GM19324 (cell line): ENCODE results near the gene GDF2.

Experiments
- ATAC-seq: cut with Tn5 transposase; IDR thresholded peaks from one replicate; pipeline ENCODE4 v1.9.1; 2021; ENCODE audit warnings: mild to moderate bottlenecking, moderate library complexity; ENCODE audit not compliant: unreplicated experiment, low FRiP score

GDF2 gene

DNA sequence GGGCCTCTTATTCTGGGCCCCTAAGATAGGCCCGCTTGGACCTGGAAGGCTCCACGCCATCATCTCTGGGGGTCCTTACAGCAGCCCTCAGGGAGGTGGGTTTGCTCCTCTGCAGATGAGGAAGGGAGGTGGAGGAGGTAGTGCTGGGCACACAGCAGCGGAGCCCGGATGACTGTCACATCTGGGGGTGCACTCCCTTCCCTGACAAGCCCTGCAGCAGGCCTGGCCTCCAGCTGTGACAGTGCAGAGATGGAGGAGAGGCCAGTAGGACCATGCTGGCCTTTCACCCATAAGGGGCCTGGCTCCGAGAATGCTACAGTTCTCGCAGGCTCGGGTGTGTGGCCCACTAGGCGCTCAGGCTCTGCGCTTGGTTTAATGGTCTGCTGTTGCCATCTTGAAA, 9.2 kb downstream of the GDF2 start:
- no peak for ATAC-seq

DNA sequence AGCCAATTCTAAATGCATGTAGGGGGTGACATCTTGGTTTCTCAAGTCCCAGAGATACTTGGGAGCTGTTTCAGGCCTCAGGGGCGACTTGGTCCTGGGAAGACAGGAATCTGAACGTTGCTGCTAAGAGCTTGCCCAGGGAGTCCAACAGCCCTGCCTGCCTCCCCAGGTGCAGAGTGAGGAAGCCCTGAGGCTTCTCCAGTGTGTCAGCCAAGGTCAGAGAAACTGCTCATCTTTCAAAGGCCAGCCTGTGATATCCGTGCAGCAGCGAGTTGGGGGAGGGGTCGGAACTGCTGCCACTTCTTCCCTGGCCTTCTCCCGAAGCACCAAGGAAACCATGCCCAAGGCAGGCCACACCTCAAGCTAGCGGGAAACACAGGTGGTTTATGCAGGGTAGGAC, 9.7 kb downstream of the GDF2 start:
- ATAC-seq = no peak

DNA sequence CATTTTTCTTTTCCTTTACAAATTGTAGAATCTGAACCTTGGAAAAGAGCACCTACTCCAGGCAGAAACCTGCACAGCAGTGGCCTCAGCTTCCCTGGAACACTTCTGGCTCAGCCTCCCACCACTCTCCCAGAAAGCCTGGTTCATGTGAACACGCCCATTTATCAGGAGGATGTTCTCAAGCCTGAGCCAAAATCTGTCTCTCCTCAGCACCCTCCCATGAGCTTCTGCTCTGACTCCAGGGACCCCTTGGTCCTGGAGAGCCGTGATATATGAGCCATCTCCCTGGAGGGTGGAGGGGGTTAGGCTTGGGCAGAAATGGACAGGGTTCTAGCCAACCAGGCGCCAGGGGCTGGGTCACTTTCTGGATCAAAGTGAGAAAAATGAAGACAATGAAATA, 10.1 kb downstream of the GDF2 start:
- ATAC-seq = no peak

DNA sequence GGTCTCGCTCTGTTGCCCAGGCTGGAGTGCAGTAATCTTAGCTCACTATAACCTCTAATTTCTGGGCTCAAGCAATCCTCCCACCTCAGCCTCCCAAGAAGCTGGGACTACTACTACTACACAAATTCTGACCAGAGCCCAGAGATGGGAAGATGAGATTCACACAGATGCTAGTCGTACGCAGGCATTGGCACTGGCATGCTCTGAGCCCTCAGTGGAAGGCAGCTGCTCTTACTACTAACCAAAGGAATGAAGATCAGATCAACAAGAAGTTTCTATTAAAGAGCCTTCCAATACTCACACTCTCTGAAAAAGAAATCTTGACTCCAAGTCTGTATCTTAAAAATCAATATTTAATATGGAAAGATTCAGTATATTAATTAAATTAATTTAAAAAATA, 10.7 kb downstream of the GDF2 start:
- ATAC-seq = no peak

DNA sequence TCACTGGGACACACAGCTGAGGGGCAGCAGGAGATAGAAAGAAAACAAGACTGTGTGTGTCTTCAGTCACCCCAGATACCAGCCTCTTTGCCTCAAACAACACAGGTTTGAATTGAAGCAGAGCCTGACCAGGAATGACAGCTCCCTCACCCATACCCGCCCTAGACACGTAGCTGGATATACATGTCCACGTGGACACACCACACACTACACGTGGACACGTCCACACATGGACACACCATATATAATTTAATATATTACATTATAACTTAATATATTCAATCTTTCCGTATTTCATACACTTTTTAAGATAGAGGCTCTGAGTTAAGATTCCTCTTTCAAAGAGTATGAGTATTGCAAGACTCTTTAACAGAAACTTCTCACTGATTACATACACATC, 11.3 kb downstream of the GDF2 start:
- ATAC-seq = no peak

DNA sequence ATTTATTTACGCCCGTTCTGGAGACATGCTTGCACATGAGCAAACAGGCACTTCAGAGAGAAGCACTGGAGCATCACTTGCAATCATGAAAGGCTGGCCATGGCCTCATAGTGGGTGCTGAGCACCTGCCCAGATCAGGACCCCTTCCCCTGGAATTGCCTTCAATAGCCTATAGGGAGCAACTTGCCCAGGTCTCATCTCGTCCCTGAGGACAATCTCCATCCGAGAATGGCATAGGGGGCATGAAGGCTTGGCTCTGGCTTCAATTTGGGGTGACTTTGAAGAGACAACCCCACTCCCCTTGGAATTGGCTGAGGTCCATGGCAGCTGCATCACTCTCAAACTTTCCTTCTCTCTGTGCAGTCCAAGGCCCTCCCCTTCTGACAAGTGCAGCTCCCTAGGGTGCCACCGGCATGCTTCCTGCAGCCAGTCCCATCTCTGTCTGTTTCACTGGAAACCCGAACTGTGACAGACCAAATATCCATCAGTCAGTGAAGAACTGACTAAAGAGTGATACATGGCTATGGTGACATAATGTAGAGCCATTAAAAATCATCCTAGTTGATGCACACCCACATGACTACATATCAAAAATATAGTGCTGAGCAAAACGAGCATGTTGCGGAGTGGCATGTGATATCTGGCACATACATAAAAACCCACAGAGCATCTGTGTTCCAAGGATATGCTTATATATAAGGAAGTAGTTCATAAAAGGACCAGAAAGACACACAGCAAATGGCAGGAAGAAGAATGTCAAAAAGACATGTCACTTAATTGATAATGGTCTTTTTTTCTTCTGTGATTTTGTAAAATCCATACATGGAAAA, 12.4 kb downstream of the GDF2 start:
- no peak for ATAC-seq

DNA sequence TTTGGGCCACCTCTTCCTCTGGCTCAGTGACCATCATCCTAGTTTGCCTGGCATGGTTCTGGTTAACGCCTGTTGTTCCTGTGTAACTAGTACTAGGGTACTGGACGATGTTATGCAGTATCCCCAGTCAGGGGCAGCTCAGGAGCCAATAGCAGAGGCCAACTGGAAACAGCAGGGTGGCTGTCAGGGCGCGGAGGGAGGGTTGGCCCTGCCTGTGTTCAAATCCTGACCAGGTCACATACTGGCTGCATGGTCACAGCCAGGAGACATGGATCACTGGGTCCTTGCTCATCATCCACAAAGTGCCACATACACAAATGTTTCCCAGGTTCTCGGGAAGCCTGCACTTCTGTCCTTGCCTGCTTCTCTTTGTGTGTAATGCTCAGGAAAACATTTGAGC, 13.7 kb downstream of the GDF2 start:
- no peak for ATAC-seq

DNA sequence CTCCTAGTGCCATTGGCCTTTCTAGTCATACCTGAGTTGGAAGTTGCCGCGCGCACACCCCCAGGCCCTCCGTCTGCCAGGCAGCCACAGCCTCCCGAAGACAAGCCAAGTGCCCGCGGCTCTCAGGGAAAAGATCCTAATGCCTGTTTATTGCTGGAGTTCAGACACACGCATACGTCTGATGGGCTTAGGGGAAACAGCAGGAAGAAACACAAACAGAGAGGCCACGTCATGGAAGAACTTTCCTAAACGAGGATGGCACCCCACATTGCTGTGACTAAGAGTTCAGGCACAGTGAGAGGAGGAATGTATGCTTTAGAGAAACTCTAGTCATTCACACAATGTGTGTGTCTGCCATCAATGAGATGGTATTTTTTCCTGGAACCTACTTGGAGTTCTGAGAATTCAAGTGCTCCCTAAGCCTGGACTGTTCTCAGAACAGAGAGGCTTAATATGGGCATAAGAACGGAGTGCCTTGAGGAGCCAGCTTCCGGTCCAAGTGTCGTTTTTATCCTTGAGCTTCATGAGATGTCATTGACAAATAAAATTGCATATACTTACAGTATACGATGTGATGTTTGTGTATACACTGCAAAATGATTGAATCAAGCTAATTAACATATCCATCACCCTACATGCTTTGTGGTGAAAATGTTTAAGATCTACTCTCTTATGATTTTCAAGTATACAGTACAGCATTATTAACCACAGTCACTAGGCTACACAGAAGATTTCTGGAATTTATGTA, 14.3 kb downstream of the GDF2 start:
- no peak for ATAC-seq

DNA sequence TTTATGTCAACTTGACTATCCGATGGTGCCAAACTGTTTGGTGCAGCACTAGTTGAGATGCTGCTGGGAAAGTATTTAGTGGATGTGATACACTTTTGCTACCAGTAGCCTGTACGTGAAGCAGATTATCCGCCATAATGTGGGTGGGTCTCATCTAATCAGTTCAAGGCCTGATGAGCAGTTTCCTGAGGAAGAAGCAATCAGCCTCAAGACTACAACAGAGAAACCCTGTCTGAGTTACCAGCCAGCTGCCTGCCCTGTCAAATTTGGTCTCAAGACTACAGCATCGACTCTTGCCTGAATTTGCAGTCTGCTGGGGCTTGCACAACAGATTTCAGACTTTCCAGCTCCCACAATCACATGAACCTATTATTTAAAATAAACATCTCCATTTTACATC, 15.1 kb downstream of the GDF2 start:
- ATAC-seq = no peak

DNA sequence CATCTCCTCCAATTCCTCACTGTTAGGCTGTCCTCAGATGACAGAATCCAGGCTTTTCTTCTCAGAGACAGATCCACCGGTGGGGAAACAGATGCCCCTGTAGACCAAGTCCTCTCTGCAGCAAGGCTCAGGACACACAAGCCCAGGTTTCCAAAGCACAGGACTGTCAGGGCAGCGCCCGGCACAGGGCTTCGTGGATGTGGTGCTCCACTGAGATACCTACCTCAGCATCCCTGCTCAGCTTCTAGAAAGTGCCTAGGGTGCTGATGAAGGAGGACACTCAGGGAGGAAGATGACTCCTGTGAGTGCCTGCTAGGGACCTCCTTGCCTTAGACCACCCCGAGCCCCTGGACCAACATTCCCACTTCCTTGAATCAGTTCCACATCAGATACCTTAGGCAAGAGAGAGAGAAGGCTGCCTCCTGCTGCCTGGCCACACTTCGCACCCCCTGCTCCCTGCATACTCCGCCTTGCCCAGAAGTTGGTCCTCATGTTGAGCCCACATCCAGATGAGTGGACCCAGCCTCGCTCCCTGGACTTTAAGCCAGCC, 17.0 kb downstream of the GDF2 start:
- no peak for ATAC-seq

DNA sequence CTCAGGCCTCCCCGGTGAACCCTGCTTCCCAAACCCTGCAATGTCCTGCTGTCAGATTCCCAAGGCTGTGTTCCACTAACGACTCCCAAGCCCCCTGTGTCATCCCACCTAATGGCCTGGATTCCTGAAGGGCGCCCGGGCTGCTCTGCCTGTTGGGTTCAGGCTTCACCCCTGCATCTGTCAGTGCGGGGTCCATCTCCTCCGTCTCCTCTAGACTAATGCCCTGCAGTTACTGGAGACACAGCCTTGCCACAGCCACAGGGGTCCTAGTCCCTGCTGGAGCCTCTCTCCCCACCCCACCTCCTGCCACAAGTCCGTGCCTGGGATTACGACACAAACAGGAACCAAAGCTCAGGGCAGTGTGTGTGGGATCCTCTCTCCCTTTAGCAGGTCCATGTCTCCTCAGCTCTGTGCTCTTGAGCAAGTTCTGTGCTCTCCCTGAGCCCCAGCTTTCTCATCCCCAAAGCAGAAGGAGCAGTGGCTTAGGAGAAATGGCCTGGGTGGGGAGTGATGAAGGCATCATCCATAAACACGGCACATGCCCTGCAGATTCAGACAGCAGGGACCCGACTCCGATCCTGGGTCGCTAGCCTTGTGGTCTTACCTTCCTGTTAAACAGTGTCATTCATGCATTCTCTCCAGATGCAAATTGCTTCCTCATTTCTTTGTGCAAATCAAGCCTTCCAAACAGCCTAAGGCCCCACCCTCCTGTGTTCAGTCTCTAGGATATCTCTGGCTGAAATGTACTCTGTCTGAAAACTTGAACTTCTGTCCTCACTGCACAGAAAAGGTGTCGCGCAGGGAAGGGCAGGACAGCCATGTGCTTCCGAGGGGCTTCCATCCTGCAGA, 17.7 kb downstream of the GDF2 start:
- no peak for ATAC-seq

DNA sequence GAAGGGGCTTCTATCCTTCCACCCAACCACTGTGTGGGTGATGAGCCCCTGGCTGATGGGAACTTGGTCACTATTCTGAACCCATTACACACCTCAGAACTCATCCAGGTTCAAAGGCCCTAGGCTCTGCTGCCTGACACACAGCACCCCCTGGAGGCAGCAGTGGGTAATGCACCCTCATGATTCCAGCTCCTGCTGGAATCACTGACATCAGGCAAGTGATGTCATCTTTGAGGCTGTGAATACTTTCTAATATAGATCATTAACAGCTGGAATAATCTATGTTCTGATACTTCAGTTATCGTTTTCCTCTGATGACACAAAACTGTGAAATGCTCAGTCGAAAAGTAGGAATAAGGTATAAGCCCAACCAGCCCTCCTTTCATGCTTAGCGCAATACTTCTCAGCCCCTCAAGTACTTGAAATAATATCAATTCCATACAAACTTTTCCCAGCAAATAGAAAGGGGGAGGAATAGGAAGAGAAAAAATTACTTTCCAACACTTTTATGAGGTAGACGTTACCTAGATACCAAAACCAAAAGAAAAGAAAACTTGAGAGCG, 18.4 kb downstream of the GDF2 start:
- ATAC-seq = no peak

DNA sequence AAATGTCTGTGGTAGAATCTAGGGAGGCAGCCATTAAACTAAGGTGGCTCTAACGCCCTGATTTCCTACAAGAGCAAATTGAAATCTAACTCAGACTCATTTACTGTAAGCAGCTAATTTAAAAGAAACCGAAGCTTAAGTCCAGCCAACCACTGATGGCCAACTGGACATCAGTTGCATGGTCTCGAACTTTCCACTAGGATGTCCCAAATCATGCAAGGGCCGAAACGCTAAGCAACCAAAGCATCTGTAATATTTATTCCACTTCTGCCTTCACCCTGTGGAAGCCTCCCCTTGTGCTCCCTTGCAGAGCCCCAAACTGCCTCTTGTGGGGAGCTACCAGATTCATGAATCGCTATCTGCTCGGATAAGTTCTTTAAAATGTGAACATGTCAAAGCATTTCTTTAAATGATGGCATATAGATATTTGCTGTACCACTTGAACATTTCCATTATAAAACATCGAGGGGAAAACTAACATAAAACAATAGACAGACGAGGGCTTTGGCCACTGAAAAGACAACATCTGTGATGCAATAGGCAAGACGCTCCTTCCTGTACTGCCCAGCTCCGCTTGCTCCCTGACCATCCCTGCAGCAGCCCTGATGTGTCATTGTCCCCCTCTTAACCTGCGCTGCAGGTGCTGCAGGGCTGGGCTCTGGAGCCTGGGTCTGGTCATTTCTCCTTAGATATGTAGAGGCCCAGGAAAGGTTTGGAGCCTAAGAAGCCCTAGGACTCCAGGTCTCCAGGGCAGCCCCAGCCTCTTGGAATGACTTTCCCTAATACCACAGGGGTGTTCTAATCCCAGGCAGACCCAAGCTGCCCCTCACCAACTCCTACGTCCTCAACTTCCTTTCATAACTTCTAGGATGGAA, 23.0 kb downstream of the GDF2 start:
- no peak for ATAC-seq

DNA sequence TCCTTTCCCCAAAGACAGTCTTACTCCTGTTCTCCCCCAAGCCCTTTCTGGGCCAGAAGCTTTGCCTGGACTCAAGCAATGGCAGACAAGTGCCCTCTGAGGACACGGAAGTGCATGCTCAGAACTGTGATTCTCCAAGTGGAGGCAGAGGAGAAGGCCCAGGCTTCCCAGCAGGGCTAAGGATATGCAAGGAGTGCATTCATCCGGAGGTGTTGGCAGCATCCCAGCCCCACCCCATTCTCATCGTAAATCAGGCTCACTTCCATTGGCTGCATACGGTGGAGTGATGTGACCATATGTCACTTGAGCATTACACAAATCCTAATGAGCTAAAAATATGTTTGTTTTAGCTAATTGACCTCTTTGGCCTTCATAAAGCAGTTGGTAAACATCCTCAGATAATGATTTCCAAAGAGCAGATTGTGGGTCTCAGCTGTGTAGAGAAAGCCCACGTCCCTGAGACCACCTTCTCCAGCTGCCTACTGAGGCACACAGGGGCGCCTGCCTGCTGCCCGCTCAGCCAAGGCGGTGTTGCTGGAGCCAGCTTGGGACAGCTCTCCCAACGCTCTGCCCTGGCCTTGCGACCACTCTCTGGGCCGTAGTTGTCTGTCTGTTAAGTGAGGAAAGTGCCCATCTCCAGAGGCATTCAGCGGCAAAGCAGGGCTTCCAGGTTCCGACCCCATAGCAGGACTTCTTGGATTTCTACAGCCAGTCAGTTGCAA, 24.5 kb downstream of the GDF2 start:
- ATAC-seq = no peak

DNA sequence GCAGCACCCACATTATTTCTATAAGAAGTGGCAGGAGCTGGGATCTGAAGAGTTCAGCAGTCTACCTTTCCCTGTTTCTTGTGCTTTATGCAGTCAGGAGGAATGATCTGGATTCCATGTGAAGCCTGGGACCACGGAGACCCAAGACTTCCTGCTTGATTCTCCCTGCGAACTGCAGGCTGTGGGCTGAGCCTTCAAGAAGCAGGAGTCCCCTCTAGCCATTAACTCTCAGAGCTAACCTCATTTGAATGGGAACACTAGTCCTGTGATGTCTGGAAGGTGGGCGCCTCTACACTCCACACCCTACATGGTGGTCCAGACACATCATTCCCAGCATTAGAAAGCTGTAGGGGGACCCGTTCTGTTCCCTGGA, 25.0 kb downstream of the GDF2 start:
- ATAC-seq = no peak

DNA sequence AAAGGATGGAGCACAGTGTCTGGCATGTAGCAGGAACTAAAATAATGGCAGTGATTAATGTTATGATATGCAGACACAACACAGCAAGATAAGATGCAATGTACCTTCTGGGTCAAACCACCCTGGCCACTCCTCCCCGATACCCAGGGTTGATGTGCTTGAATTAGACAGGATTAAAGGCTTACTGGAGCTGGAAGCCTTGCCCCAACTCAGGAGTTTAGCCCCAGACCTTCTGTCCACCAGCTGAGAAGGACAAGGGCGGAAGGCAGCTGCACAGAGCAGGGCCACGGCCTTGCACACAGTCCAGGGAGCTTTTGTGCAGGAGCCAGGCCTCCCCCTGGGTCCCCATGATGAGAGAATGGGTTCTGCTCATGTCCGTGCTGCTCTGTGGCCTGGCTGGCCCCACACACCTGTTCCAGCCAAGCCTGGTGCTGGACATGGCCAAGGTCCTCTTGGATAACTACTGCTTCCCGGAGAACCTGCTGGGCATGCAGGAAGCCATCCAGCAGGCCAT, 25.9 kb downstream of the GDF2 start, which contains the start of gene RBP3:
Gene RBP3 (plus strand): TSS at position 226 of the 514 bp plus-strand sequence. CDS start 122 bp downstream, at position 348.
- ATAC-seq = no peak

DNA sequence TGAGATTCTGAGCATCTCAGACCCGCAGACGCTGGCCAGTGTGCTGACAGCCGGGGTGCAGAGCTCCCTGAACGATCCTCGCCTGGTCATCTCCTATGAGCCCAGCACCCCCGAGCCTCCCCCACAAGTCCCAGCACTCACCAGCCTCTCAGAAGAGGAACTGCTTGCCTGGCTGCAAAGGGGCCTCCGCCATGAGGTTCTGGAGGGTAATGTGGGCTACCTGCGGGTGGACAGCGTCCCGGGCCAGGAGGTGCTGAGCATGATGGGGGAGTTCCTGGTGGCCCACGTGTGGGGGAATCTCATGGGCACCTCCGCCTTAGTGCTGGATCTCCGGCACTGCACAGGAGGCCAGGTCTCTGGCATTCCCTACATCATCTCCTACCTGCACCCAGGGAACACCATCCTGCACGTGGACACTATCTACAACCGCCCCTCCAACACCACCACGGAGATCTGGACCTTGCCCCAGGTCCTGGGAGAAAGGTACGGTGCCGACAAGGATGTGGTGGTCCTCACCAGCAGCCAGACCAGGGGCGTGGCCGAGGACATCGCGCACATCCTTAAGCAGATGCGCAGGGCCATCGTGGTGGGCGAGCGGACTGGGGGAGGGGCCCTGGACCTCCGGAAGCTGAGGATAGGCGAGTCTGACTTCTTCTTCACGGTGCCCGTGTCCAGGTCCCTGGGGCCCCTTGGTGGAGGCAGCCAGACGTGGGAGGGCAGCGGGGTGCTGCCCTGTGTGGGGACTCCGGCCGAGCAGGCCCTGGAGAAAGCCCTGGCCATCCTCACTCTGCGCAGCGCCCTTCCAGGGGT, 26.6 kb downstream of the GDF2 start:
- ATAC-seq = no peak

DNA sequence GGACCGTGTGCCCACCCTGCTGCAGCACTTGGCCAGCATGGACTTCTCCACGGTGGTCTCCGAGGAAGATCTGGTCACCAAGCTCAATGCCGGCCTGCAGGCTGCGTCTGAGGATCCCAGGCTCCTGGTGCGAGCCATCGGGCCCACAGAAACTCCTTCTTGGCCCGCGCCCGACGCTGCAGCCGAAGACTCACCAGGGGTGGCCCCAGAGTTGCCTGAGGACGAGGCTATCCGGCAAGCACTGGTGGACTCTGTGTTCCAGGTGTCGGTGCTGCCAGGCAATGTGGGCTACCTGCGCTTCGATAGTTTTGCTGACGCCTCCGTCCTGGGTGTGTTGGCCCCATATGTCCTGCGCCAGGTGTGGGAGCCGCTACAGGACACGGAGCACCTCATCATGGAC, 27.3 kb downstream of the GDF2 start:
- ATAC-seq = no peak
